ENCODE measurements around the gene PARP9.

PARP9 gene

DNA sequence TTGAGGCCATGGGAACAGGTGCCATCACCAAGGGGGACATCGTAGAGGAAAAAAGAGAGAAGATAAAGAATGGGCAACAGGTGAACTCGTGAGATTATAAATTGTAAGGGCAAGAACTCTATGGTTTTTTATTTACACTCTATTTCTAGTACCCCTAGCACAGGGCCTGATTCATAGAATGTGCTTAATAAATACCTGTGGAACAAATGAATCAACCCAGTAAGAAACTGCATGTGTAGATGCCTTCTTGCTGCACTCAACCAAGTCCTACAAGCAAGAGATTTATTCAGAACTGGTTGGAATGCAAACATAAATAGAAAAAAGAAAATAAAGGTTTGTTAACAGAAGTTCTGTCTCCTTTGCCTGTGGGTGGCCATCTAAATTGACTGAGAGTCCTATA, 30.6 kb downstream of the PARP9 start:
- no peak for DNase-seq
- H3K9me2 ChIP-seq (replicated peaks; ENCODE audit: insufficient read depth, low read length): no peaks in the 10 kb centered on the region
- no peaks in the 10 kb centered on the region for H3K9me3 ChIP-seq (replicated peaks; ENCODE audit: insufficient read depth, low read length)
- H3K4me1 ChIP-seq (ENCODE audit: low read length): no peaks in the 10 kb centered on the region
- H3K27ac ChIP-seq (ENCODE audit: low read length): no peak overlapping the region
- H3F3A ChIP-seq (ENCODE audit: insufficient read depth, low read length): no peaks in the 10 kb centered on the region
- H3K36me3 ChIP-seq (replicated peaks; ENCODE audit: insufficient read depth, low read length): no peaks in the 10 kb centered on the region
- H4K20me1 ChIP-seq (ENCODE audit: insufficient read depth, low read length): no peaks in the 10 kb centered on the region
- H3K4me2 ChIP-seq (ENCODE audit: low read depth, low read length): no peak overlapping the region
- TF ChIP-seq, protein P1, sequence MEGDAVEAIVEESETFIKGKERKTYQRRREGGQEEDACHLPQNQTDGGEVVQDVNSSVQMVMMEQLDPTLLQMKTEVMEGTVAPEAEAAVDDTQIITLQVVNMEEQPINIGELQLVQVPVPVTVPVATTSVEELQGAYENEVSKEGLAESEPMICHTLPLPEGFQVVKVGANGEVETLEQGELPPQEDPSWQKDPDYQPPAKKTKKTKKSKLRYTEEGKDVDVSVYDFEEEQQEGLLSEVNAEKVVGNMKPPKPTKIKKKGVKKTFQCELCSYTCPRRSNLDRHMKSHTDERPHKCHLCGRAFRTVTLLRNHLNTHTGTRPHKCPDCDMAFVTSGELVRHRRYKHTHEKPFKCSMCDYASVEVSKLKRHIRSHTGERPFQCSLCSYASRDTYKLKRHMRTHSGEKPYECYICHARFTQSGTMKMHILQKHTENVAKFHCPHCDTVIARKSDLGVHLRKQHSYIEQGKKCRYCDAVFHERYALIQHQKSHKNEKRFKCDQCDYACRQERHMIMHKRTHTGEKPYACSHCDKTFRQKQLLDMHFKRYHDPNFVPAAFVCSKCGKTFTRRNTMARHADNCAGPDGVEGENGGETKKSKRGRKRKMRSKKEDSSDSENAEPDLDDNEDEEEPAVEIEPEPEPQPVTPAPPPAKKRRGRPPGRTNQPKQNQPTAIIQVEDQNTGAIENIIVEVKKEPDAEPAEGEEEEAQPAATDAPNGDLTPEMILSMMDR (IDR thresholded peaks at IDR 0.05; ENCODE audit: low read length): no peak
- TF ChIP-seq EZH2 (optimal IDR thresholded peaks at IDR 0.05; ENCODE audit: low read depth, low read length): no peak
- TF ChIP-seq EZH2phosphoT487 (IDR thresholded peaks at IDR 0.05; ENCODE audit: low read length): no peak
- no peak overlapping the region for H3K4me3 ChIP-seq (ENCODE audit: low read length)
- no peak overlapping the region for H3K9ac ChIP-seq (ENCODE audit: low read length)
- H3K27me3 ChIP-seq (replicated peaks; ENCODE audit: insufficient read depth, low read length): no peaks in the 10 kb centered on the region
- H2AFZ ChIP-seq (ENCODE audit: low read length): no peak overlapping the region
- H3K79me2 ChIP-seq (ENCODE audit: low read length): no peaks in the 10 kb centered on the region

DNA sequence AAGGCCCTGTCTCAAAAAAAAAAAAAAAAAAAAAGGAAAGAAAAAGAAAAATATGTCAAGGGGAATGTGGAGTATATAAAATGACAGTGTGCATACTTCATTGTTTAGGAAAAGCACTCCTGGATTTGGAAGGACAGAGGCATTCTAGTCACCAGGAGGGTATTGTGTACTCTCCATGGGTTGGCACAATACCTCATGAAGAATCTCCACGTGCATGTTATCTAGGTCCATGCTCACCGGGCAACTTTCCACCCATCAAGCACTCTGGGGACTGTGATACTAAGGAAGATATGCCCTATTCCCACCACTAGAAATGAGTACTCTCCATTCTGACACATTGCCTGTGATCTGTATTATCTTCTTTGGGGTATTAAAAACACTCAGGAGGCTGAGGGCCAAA, 33.9 kb downstream of the PARP9 start:
- H3K79me2 ChIP-seq (ENCODE audit: low read length): no peaks in the 10 kb centered on the region

DNA sequence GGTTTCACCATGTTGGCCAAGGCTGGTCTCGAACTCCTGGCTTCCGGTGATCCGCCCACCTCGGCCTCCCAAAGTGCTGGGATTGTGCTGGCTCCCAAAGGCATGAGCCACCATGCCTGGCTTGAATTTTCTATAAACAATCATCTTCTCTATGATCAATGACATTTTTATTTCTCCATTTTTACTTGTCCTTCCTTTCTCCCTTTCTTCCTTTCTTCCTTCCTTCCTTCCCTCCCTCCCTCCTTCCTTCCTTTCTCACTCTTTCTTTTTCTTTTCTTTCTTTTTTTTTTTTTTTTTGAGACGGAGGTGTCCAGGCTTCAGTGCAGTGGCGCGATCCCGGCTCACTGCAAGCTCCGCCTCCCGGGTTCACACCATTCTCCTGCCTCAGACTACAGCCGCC, 40.8 kb downstream of the PARP9 start:
- Histone ChIP-seq H3K4me1 (ENCODE audit: low read length) (no peaks in the 10 kb centered on the region), H3K27me3 (replicated peaks; ENCODE audit: insufficient read depth, low read length) (no peaks in the 10 kb centered on the region), H3K4me2 (ENCODE audit: low read depth, low read length) (no peak overlapping the region), H2AFZ (ENCODE audit: low read length) (no peak overlapping the region), H4K20me1 (ENCODE audit: insufficient read depth, low read length) (no peaks in the 10 kb centered on the region), H3K79me2 (ENCODE audit: low read length) (no peaks in the 10 kb centered on the region), H3K36me3 (replicated peaks; ENCODE audit: insufficient read depth, low read length) (no peaks in the 10 kb centered on the region), H3K9ac (ENCODE audit: low read length) (no peak overlapping the region), H3K4me3 (ENCODE audit: low read length) (no peak overlapping the region), H3K9me2 (replicated peaks; ENCODE audit: insufficient read depth, low read length) (no peaks in the 10 kb centered on the region), H3F3A (ENCODE audit: insufficient read depth, low read length) (no peaks in the 10 kb centered on the region), H3K9me3 (replicated peaks; ENCODE audit: insufficient read depth, low read length) (no peaks in the 10 kb centered on the region), H3K27ac (ENCODE audit: low read length) (no peak overlapping the region)
- DNase-seq: no peak
- TF ChIP-seq EZH2 (optimal IDR thresholded peaks at IDR 0.05; ENCODE audit: low read depth, low read length): no peak
- TF ChIP-seq EZH2phosphoT487 (IDR thresholded peaks at IDR 0.05; ENCODE audit: low read length): no peak
- TF ChIP-seq, protein P1 (IDR thresholded peaks at IDR 0.05; ENCODE audit: low read length): no peak

More for the DNA sequence above, 33.9 kb downstream of the PARP9 start:
- H3K9me2 ChIP-seq (replicated peaks; ENCODE audit: insufficient read depth, low read length): no peaks in the 10 kb centered on the region
- H3K27ac ChIP-seq (ENCODE audit: low read length): no peak overlapping the region
- no peak overlapping the region for H3K4me2 ChIP-seq (ENCODE audit: low read depth, low read length)
- no peaks in the 10 kb centered on the region for H4K20me1 ChIP-seq (ENCODE audit: insufficient read depth, low read length)
- H3K9me3 ChIP-seq (replicated peaks; ENCODE audit: insufficient read depth, low read length): no peaks in the 10 kb centered on the region
- H3K4me1 ChIP-seq (ENCODE audit: low read length): no peaks in the 10 kb centered on the region
- no peak overlapping the region for H3K9ac ChIP-seq (ENCODE audit: low read length)
- H3K4me3 ChIP-seq (ENCODE audit: low read length): no peak overlapping the region
- no peak overlapping the region for H2AFZ ChIP-seq (ENCODE audit: low read length)
- H3K27me3 ChIP-seq (replicated peaks; ENCODE audit: insufficient read depth, low read length): no peaks in the 10 kb centered on the region
- DNase-seq: no peak
- TF ChIP-seq EZH2 (optimal IDR thresholded peaks at IDR 0.05; ENCODE audit: low read depth, low read length) (no peak), EZH2phosphoT487 (IDR thresholded peaks at IDR 0.05; ENCODE audit: low read length) (no peak)
- TF ChIP-seq, protein P1 (IDR thresholded peaks at IDR 0.05; ENCODE audit: low read length): no peak
- no peaks in the 10 kb centered on the region for H3K36me3 ChIP-seq (replicated peaks; ENCODE audit: insufficient read depth, low read length)
- H3F3A ChIP-seq (ENCODE audit: insufficient read depth, low read length): no peaks in the 10 kb centered on the region

Measured in MM.1S (cell line).